ENCODE data around the gene PIPOX.

Gene PIPOX

GRCh38 chr17:29091606-29092289, 48.8 kb downstream of the PIPOX start:
- Histone ChIP-seq H3K4me1 (ENCODE audit: control insufficient read depth in 1 of 2, insufficient read depth in 2 of 2, low read length in 2 of 2) (peaks cover 0 to 6% of the 10 kb centered on the region in 2 donors), H3K9me3 (ENCODE audit: control insufficient read depth in 1 of 2, low read length in 2 of 2) (no peaks in the 10 kb centered on the region), H3K4me3 (ENCODE audit: low read depth in 1 of 2, low read length in 2 of 2) (no peak overlapping the region), H3K36me3 (ENCODE audit: control insufficient read depth in 1 of 2, insufficient read depth in 2 of 2, low read length in 2 of 2) (peaks cover 81 to 88% of the 10 kb centered on the region in 2 donors), H3K27me3 (ENCODE audit: low read depth, low read length) (no peaks in the 10 kb centered on the region), H3K27ac (ENCODE audit: low read length) (no peak overlapping the region)

GRCh38 chr17:29093090-29093871, 50.3 kb downstream of the PIPOX start:
- no peaks in the 10 kb centered on the region for H3K27me3 ChIP-seq (ENCODE audit: low read depth, low read length)
- H3K9me3 ChIP-seq (ENCODE audit: control insufficient read depth in 1 of 2, low read length in 2 of 2) = no peaks in the 10 kb centered on the region
- peaks cover 0 to 6% of the 10 kb centered on the region in 2 donors for H3K4me1 ChIP-seq (ENCODE audit: control insufficient read depth in 1 of 2, insufficient read depth in 2 of 2, low read length in 2 of 2)
- H3K36me3 ChIP-seq (ENCODE audit: control insufficient read depth in 1 of 2, insufficient read depth in 2 of 2, low read length in 2 of 2) = peaks cover 84 to 92% of the 10 kb centered on the region in 2 donors
- no peak overlapping the region for H3K4me3 ChIP-seq (ENCODE audit: low read depth in 1 of 2, low read length in 2 of 2)
- H3K27ac ChIP-seq (ENCODE audit: low read length) = no peak overlapping the region

GRCh38 chr17:29094101-29094708, 51.3 kb downstream of the PIPOX start:
- Histone ChIP-seq H3K27me3 (ENCODE audit: low read depth, low read length) (no peaks in the 10 kb centered on the region), H3K9me3 (ENCODE audit: control insufficient read depth in 1 of 2, low read length in 2 of 2) (no peaks in the 10 kb centered on the region), H3K4me3 (ENCODE audit: low read depth in 1 of 2, low read length in 2 of 2) (no peak overlapping the region), H3K4me1 (ENCODE audit: control insufficient read depth in 1 of 2, insufficient read depth in 2 of 2, low read length in 2 of 2) (peaks cover 0 to 6% of the 10 kb centered on the region in 2 donors), H3K27ac (ENCODE audit: low read length) (no peak overlapping the region), H3K36me3 (ENCODE audit: control insufficient read depth in 1 of 2, insufficient read depth in 2 of 2, low read length in 2 of 2) (peaks cover 90 to 92% of the 10 kb centered on the region in 2 donors)

- Histone ChIP-seq H3K27me3 (ENCODE audit: low read depth, low read length) (no peaks in the 10 kb centered on the region), H3K9me3 (ENCODE audit: control insufficient read depth in 1 of 2, low read length in 2 of 2) (no peaks in the 10 kb centered on the region), H3K4me3 (ENCODE audit: low read depth in 1 of 2, low read length in 2 of 2) (no peak overlapping the region), H3K36me3 (ENCODE audit: control insufficient read depth in 1 of 2, insufficient read depth in 2 of 2, low read length in 2 of 2) (peaks cover 81 to 99% of the 10 kb centered on the region in 2 donors), H3K27ac (ENCODE audit: low read length) (no peak overlapping the region), H3K4me1 (ENCODE audit: control insufficient read depth in 1 of 2, insufficient read depth in 2 of 2, low read length in 2 of 2) (no peaks in the 10 kb centered on the region)
Measured at GRCh38 chr17:29095439-29095838, 52.5 kb downstream of the PIPOX start.

- peaks cover 77 to 95% of the 10 kb centered on the region in 2 donors for H3K36me3 ChIP-seq (ENCODE audit: control insufficient read depth in 1 of 2, insufficient read depth in 2 of 2, low read length in 2 of 2)
- no peak overlapping the region for H3K27ac ChIP-seq (ENCODE audit: low read length)
- H3K4me1 ChIP-seq (ENCODE audit: control insufficient read depth in 1 of 2, insufficient read depth in 2 of 2, low read length in 2 of 2) = no peaks in the 10 kb centered on the region
- no peaks in the 10 kb centered on the region for H3K9me3 ChIP-seq (ENCODE audit: control insufficient read depth in 1 of 2, low read length in 2 of 2)
- no peaks in the 10 kb centered on the region for H3K27me3 ChIP-seq (ENCODE audit: low read depth, low read length)
- H3K4me3 ChIP-seq (ENCODE audit: low read depth in 1 of 2, low read length in 2 of 2) = no peak overlapping the region
Measured at GRCh38 chr17:29096094-29096493, 53.2 kb downstream of the PIPOX start.

GRCh38 chr17:29099527-29099926, 56.6 kb downstream of the PIPOX start:
- no peak overlapping the region for H3K27ac ChIP-seq (ENCODE audit: low read length)
- H3K36me3 ChIP-seq (ENCODE audit: control insufficient read depth in 1 of 2, insufficient read depth in 2 of 2, low read length in 2 of 2) = peaks cover 57 to 93% of the 10 kb centered on the region in 2 donors
- H3K27me3 ChIP-seq (ENCODE audit: low read depth, low read length) = no peaks in the 10 kb centered on the region
- H3K4me1 ChIP-seq (ENCODE audit: control insufficient read depth in 1 of 2, insufficient read depth in 2 of 2, low read length in 2 of 2) = no peaks in the 10 kb centered on the region
- H3K9me3 ChIP-seq (ENCODE audit: control insufficient read depth in 1 of 2, low read length in 2 of 2) = no peaks in the 10 kb centered on the region
- H3K4me3 ChIP-seq (ENCODE audit: low read depth in 1 of 2, low read length in 2 of 2) = no peak overlapping the region

- Histone ChIP-seq H3K36me3 (ENCODE audit: control insufficient read depth in 1 of 2, insufficient read depth in 2 of 2, low read length in 2 of 2) (peaks cover 51 to 92% of the 10 kb centered on the region in 2 donors), H3K27me3 (ENCODE audit: low read depth, low read length) (no peaks in the 10 kb centered on the region), H3K4me1 (ENCODE audit: control insufficient read depth in 1 of 2, insufficient read depth in 2 of 2, low read length in 2 of 2) (no peaks in the 10 kb centered on the region), H3K27ac (ENCODE audit: low read length) (no peak overlapping the region), H3K4me3 (ENCODE audit: low read depth in 1 of 2, low read length in 2 of 2) (no peak overlapping the region), H3K9me3 (ENCODE audit: control insufficient read depth in 1 of 2, low read length in 2 of 2) (no peaks in the 10 kb centered on the region)
Measured at GRCh38 chr17:29100296-29100695, 57.4 kb downstream of the PIPOX start.

GRCh38 chr17:29102046-29102445, 59.1 kb downstream of the PIPOX start:
- Histone ChIP-seq H3K4me3 (ENCODE audit: low read depth in 1 of 2, low read length in 2 of 2) (no peak overlapping the region), H3K27ac (ENCODE audit: low read length) (no peak overlapping the region), H3K4me1 (ENCODE audit: control insufficient read depth in 1 of 2, insufficient read depth in 2 of 2, low read length in 2 of 2) (no peaks in the 10 kb centered on the region)

GRCh38 chr17:29102741-29103181, 59.8 kb downstream of the PIPOX start:
- H3K36me3 ChIP-seq (ENCODE audit: control insufficient read depth in 1 of 2, insufficient read depth in 2 of 2, low read length in 2 of 2) = peaks cover 40 to 85% of the 10 kb centered on the region in 2 donors
- no peaks in the 10 kb centered on the region for H3K9me3 ChIP-seq (ENCODE audit: control insufficient read depth in 1 of 2, low read length in 2 of 2)
- H3K4me3 ChIP-seq (ENCODE audit: low read depth in 1 of 2, low read length in 2 of 2) = no peak overlapping the region
- no peaks in the 10 kb centered on the region for H3K27me3 ChIP-seq (ENCODE audit: low read depth, low read length)
- no peak overlapping the region for H3K27ac ChIP-seq (ENCODE audit: low read length)
- H3K4me1 ChIP-seq (ENCODE audit: control insufficient read depth in 1 of 2, insufficient read depth in 2 of 2, low read length in 2 of 2) = no peaks in the 10 kb centered on the region

More at GRCh38 chr17:29102046-29102445, 59.1 kb downstream of the PIPOX start:
- no peaks in the 10 kb centered on the region for H3K27me3 ChIP-seq (ENCODE audit: low read depth, low read length)
- peaks cover 45 to 92% of the 10 kb centered on the region in 2 donors for H3K36me3 ChIP-seq (ENCODE audit: control insufficient read depth in 1 of 2, insufficient read depth in 2 of 2, low read length in 2 of 2)
- H3K9me3 ChIP-seq (ENCODE audit: control insufficient read depth in 1 of 2, low read length in 2 of 2) = no peaks in the 10 kb centered on the region

GRCh38 chr17:29103341-29103740, 60.4 kb downstream of the PIPOX start:
- Histone ChIP-seq H3K27me3 (ENCODE audit: low read depth, low read length) (no peaks in the 10 kb centered on the region), H3K4me1 (ENCODE audit: control insufficient read depth in 1 of 2, insufficient read depth in 2 of 2, low read length in 2 of 2) (no peaks in the 10 kb centered on the region), H3K27ac (ENCODE audit: low read length) (no peak overlapping the region), H3K4me3 (ENCODE audit: low read depth in 1 of 2, low read length in 2 of 2) (no peak overlapping the region), H3K9me3 (ENCODE audit: control insufficient read depth in 1 of 2, low read length in 2 of 2) (no peaks in the 10 kb centered on the region), H3K36me3 (ENCODE audit: control insufficient read depth in 1 of 2, insufficient read depth in 2 of 2, low read length in 2 of 2) (peaks cover 34 to 83% of the 10 kb centered on the region in 2 donors)
